GM12878 (cell line): ENCODE results near the gene MPST. TPM values are rescaled to one million over a fixed set of nuclear protein-coding genes. Genes with fewer than 3 reads are reported as not detected.

ENCODE experiments used
- ATAC-seq: fragments of 200-7000 bp; cut with Tn5 transposase; 3 replicates; pipeline ENCODE4 v1.9.1; 2020; ENCODE audit warnings: mild to moderate bottlenecking, moderate library complexity
- BruUV-seq: library from RNA; stranded (reverse); fragments of 400-500 nt; replicated peaks from 2 replicates; lab custom pipeline; 2021; lab: Mats Ljungman, UMichigan
- CTCF ChIA-PET: fragments of 300-600 bp; sonication (Branson Sonifier 250); formaldehyde crosslinking; extraction: SDS; loops from one replicate; lab custom pipeline; 2021; ENCODE audit warnings: inconsistent platforms; lab: Yijun Ruan, JAX
- POLR2A ChIA-PET: fragments of 350-600 bp; formaldehyde crosslinking; extraction: SDS; loops from one replicate; lab custom pipeline; 2021; ENCODE audit warnings: inconsistent platforms; lab: Charles Lee
- RAD21 ChIA-PET: fragments of 300-600 bp; sonication (Branson Sonifier 250); formaldehyde crosslinking; loops from one replicate; lab custom pipeline; 2023; ENCODE audit warnings: antibody characterized with exemption; ENCODE audit not compliant: unreplicated experiment; lab: Charles Lee
- SMC1A ChIA-PET: fragments of 300-600 bp; sonication (Branson Sonifier 250); formaldehyde crosslinking; loops from one replicate; lab custom pipeline; 2023; ENCODE audit not compliant: unreplicated experiment, uncharacterized antibody; lab: Charles Lee
- DNase-seq: peaks from one replicate; pipeline ENCODE4 v3.0.0-alpha.2; 2011; ENCODE audit warnings: low read depth, low spot score
- FAIRE-seq: peaks from 3 replicates; lab custom pipeline; 2011; peaks lifted over from hg19 to GRCh38; lab: Jason Lieb, UNC
- H2AFZ ChIP-seq: 2 replicates; pipeline ENCODE4 v1.6.0; 2011; ENCODE audit warnings: low read depth, low read length, control low read depth; ENCODE audit not compliant: control insufficient read depth
- H3K27ac ChIP-seq: 2 replicates; pipeline ENCODE4 v1.5.1; 2011; ENCODE audit warnings: control low read depth; ENCODE audit not compliant: control insufficient read depth, insufficient read depth
- H3K27me3 ChIP-seq, 2 experiments: replicated peaks in 1 of 2; 2 replicates each; pipeline versions ENCODE4 v1.6.0 to v1.6.1; 2011; ENCODE audit warnings: low read length in 1 of 2; ENCODE audit not compliant: control insufficient read depth in 2 of 2, insufficient read depth in 2 of 2
- H3K36me3 ChIP-seq, 2 experiments: 2 replicates each; pipeline ENCODE4 v1.5.1; 2011; ENCODE audit warnings: low read length in 1 of 2; ENCODE audit not compliant: control insufficient read depth in 2 of 2, insufficient read depth in 2 of 2
- H3K4me1 ChIP-seq: 2 replicates; pipeline ENCODE4 v1.6.1; 2011; ENCODE audit warnings: mild to moderate bottlenecking, low read length, moderate library complexity, mixed read lengths; ENCODE audit not compliant: control insufficient read depth, insufficient read depth
- H3K4me2 ChIP-seq: 2 replicates; pipeline ENCODE4 v1.6.0; 2011; ENCODE audit warnings: control low read depth; ENCODE audit not compliant: control insufficient read depth, insufficient read depth
- H3K4me3 ChIP-seq: fragments of 200-600 bp; sonication (generic); 2 replicates; pipeline ENCODE4 v1.5.1; 2016
- H3K79me2 ChIP-seq: 2 replicates; pipeline ENCODE4 v1.6.0; 2011; ENCODE audit warnings: low read length; ENCODE audit not compliant: control insufficient read depth, insufficient read depth
- H3K9ac ChIP-seq: 2 replicates; pipeline ENCODE4 v1.8.0; 2011; ENCODE audit warnings: low read length, control low read depth, mixed read lengths; ENCODE audit not compliant: control insufficient read depth, insufficient read depth
- H3K9me3 ChIP-seq: replicated peaks from 3 replicates; pipeline ENCODE4 v1.5.1; 2011; ENCODE audit warnings: mild to moderate bottlenecking, low read length; ENCODE audit not compliant: control insufficient read depth, insufficient read depth
- H4K20me1 ChIP-seq: 2 replicates; pipeline ENCODE4 v1.6.0; 2011; ENCODE audit not compliant: control insufficient read depth, insufficient read depth
- BCL3 ChIP-seq: IDR thresholded peaks from 2 replicates; pipeline ENCODE4 v1.6.1; 2011; ENCODE audit warnings: borderline replicate concordance, low read depth, mild to moderate bottlenecking, moderate library complexity, low read length; ENCODE audit not compliant: insufficient read depth, poor library complexity, severe bottlenecking
- BMI1 ChIP-seq: fragments of 450-650 bp; IDR thresholded peaks from 2 replicates; pipeline ENCODE4 v1.6.1; 2016; ENCODE audit warnings: mild to moderate bottlenecking, moderate library complexity, borderline replicate concordance
- BRCA1 ChIP-seq: IDR thresholded peaks from 2 replicates; pipeline ENCODE4 v1.6.1; 2011; ENCODE audit warnings: low read depth, low read length, improper control_type of control experiment
- CBFB ChIP-seq: IDR thresholded peaks from 2 replicates; pipeline ENCODE4 v1.6.1; 2016; ENCODE audit warnings: antibody characterized with exemption, low read depth
- CHD1 ChIP-seq: IDR thresholded peaks from 2 replicates; pipeline ENCODE4 v1.6.1; 2012; ENCODE audit warnings: low read depth, low read length, improper control_type of control experiment
- CHD4 ChIP-seq: fragments of 200-600 bp; sonication (generic); IDR thresholded peaks from 2 replicates; pipeline ENCODE4 v1.6.1; 2016; ENCODE audit warnings: mild to moderate bottlenecking
- DPF2 ChIP-seq: fragments of 450-650 bp; IDR thresholded peaks from 2 replicates; pipeline ENCODE4 v1.6.1; 2017; ENCODE audit warnings: mild to moderate bottlenecking
- ETV6 ChIP-seq, 2 experiments: fragments of 450-650 bp in 1 of 2; IDR thresholded peaks in 1 of 2; conservative IDR thresholded peaks in 1 of 2; 2 replicates each; pipeline ENCODE4 v1.6.1; 2014; ENCODE audit warnings: antibody characterized with exemption in 1 of 2, borderline replicate concordance in 1 of 2, low read depth in 1 of 2, mild to moderate bottlenecking in 1 of 2, moderate library complexity in 1 of 2
- HCFC1 ChIP-seq: fragments of 150-350 bp; IDR thresholded peaks from 2 replicates; pipeline ENCODE4 v1.6.1; 2014; ENCODE audit warnings: low read length
- KLF5 ChIP-seq: fragments of 450-650 bp; IDR thresholded peaks from 2 replicates; pipeline ENCODE4 v1.6.1; 2014; ENCODE audit warnings: mild to moderate bottlenecking; ENCODE audit not compliant: partially characterized antibody
- LARP7 ChIP-seq: fragments of 450-650 bp; IDR thresholded peaks from 2 replicates; pipeline ENCODE4 v1.6.1; 2017; ENCODE audit warnings: mild to moderate bottlenecking
- PKNOX1 ChIP-seq: fragments of 450-650 bp; IDR thresholded peaks from 2 replicates; pipeline ENCODE4 v1.6.1; 2016; ENCODE audit warnings: mild to moderate bottlenecking
- RELA ChIP-seq: fragments of 450-650 bp; IDR thresholded peaks from 2 replicates; pipeline ENCODE4 v1.8.0; 2014; ENCODE audit warnings: borderline replicate concordance; ENCODE audit not compliant: partially characterized antibody
- RFX5 ChIP-seq: IDR thresholded peaks from 2 replicates; pipeline ENCODE4 v1.6.1; 2011; ENCODE audit warnings: low read depth, low read length, improper control_type of control experiment
- SIX5 ChIP-seq: IDR thresholded peaks from 2 replicates; pipeline ENCODE4 v1.6.1; 2011; ENCODE audit warnings: mild to moderate bottlenecking, low read depth, low read length, moderate library complexity; ENCODE audit not compliant: severe bottlenecking
- SREBF1 ChIP-seq: IDR thresholded peaks from 2 replicates; pipeline ENCODE4 v1.6.1; 2012; ENCODE audit warnings: mild to moderate bottlenecking, low read length
- TBL1XR1 ChIP-seq: IDR thresholded peaks from 2 replicates; pipeline ENCODE4 v1.6.1; 2012; ENCODE audit warnings: low read depth, low read length, improper control_type of control experiment
- USF2 ChIP-seq: IDR thresholded peaks from 2 replicates; pipeline ENCODE4 v1.6.1; 2011; ENCODE audit warnings: low read depth, low read length, improper control_type of control experiment, borderline replicate concordance
- YY1 ChIP-seq: IDR thresholded peaks from 2 replicates; pipeline ENCODE4 v1.6.1; 2011; ENCODE audit warnings: low read depth, mild to moderate bottlenecking, low read length
- ZNF24 ChIP-seq: fragments of 450-650 bp; IDR thresholded peaks from 2 replicates; pipeline ENCODE4 v1.6.1; 2017; ENCODE audit warnings: antibody characterized with exemption, mild to moderate bottlenecking
- WGBS: methylation state at CpG from one replicate; pipeline ENCODE4 v1.1.6; 2016; ENCODE audit warnings: low lambda C conversion rate; ENCODE audit not compliant: insufficient replicate concordance, insufficient coverage; ENCODE audit errors: missing lambda C conversion rate; 5-methylcytosine and 5-hydroxymethylcytosine counted together
- in situ Hi-C: fragments of 300-500 bp; cut with MboI; formaldehyde crosslinking; loops from 9 replicates; pipeline ENCODE4 v1.14.3; 2018; ENCODE audit warnings: mixed read lengths
- intact Hi-C: fragments of 100-400 bp; cut with micrococcal nuclease; formaldehyde crosslinking; loops from one replicate; pipeline ENCODE4 v1.14.2; 2022; ENCODE audit not compliant: unreplicated experiment
- polyA plus RNA-seq, 11 experiments: library from polyadenylated mRNA; depleted of rRNA in 4 of 11; unstranded in 6 of 11; stranded (reverse) in 5 of 11; fragments of >200 nt; fragmentation: Nextera tagmentation in 4 of 11; fragmentation: Illumina TruSeq in 1 of 11; extraction: Ambion mirVana in 4 of 11; extraction: Trizol in 1 of 11; gene quantifications; 1 replicate in 1 of 11; 2 replicates in 10 of 11; pipeline versions ENCODE4 v1.2.1 to v1.2.3, GENCODE V29; 2011 to 2016; ENCODE audit warnings: inconsistent platforms in 2 of 11, missing spikeins in 2 of 11, low read depth in 1 of 11
- total RNA-seq, 4 experiments: library from RNA; depleted of rRNA in 3 of 4; stranded (reverse); fragments of >200 nt in 3 of 4; fragmentation: Illumina TruSeq in 1 of 4; extraction: Trizol in 1 of 4; gene quantifications; 2 replicates each; pipeline versions ENCODE4 v1.2.1 to v1.2.3, GENCODE V29; 2013 to 2021

Gene MPST
- total and polyA plus RNA-seq, 10 of the 15 experiments (the other 5 are each of a cell fraction or from before 2014, with no cell fraction given) = 0.95 to 88.7 (median 38.5) TPM

- TF ChIP-seq USF2 (no peak), KLF5 (no peak), CHD4 (no peak), RELA (no peak)
Observed at GRCh38 chr22:37033605-37034430, 14.3 kb downstream of the MPST start (continued).

- H3K27ac ChIP-seq = no peak overlapping the region
- in situ Hi-C loops (no loop called here), intact Hi-C loops (no loop called here)
- H3K79me2 ChIP-seq = no peaks in the 10 kb centered on the region
- ChIA-PET RAD21 (no interaction called here), SMC1A (no interaction called here), POLR2A (interaction anchor here (0.7 to 1.3 kb wide), 3 partner anchors 11 to 130 kb away, joined by 3 to 4 read pairs (median 3); no protein-coding TSS in a partner anchor), CTCF (interaction anchor here (0.6 to 1.4 kb wide), 3 partner anchors 15 to 280 kb away, joined by 3 to 6 read pairs (median 4); partner anchors contain the start of gene MPST)
- no TSS peak for BruUV-seq
- FAIRE-seq = no peak
- no peaks in the 10 kb centered on the region; a peak in 1 of 4 replicates for H3K27me3 ChIP-seq
- H3K36me3 ChIP-seq = no peaks in the 10 kb centered on the region
- H3K9ac ChIP-seq = no peak overlapping the region
- no peaks in the 10 kb centered on the region for H3K9me3 ChIP-seq
- no peaks in the 10 kb centered on the region for H4K20me1 ChIP-seq
- WGBS = 36% methylated on average over 9 of the region's 11 CpGs
- ATAC-seq = no peak
- no peak overlapping the region for H3K4me2 ChIP-seq
- no peak overlapping the region for H2AFZ ChIP-seq
- DNase-seq = no peak
- no peaks in the 10 kb centered on the region for H3K4me1 ChIP-seq
- H3K4me3 ChIP-seq = no peak overlapping the region
- TF ChIP-seq TBL1XR1 (no peak), BCL3 (no peak), PKNOX1 (no peak), ZNF24 (no peak), YY1 (no peak), SREBF1 (no peak), RFX5 (no peak), CHD1 (no peak), HCFC1 (no peak), BMI1 (no peak), DPF2 (no peak), BRCA1 (no peak), CBFB (no peak), ETV6 (conservative IDR thresholded peaks at IDR 0.05 in 1 of 2, IDR thresholded peaks at IDR 0.05 in 1 of 2; ENCODE audit: borderline replicate concordance in 1 of 2, low read depth in 1 of 2) (no peak), LARP7 (no peak), SIX5 (no peak)
Observed at GRCh38 chr22:37036655-37037377, 17.3 kb downstream of the MPST start.
